K562 (cell line): ENCODE results near the gene IGFBP4. TPM values are rescaled to one million over a fixed set of nuclear protein-coding genes. Genes with fewer than 3 reads are reported as not detected.
A peak's percentile ranks its signal among the peaks of the same experiment; 100 is the strongest.

Experiments used
- ATAC-seq: fragments of 200-7000 bp; cut with Tn5 transposase; 3 replicates; pipeline ENCODE4 v1.9.1; 2020; ENCODE audit warnings: moderate library complexity
- BruUV-seq: library from RNA; stranded (reverse); fragments of 400-500 nt; replicated peaks from 2 replicates; lab custom pipeline; 2021; lab: Mats Ljungman, UMichigan
- CTCF ChIA-PET: fragments of 300-600 bp; formaldehyde crosslinking; extraction: SDS; loops from one replicate; lab custom pipeline; 2021; ENCODE audit warnings: low intra/inter-chr PET ratio; lab: Yijun Ruan, JAX
- POLR2A ChIA-PET: fragments of 300-600, 350-650 bp; sonication (Branson Sonifier 250); formaldehyde crosslinking; extraction: SDS; loops from one replicate; lab custom pipeline; 2021; ENCODE audit warnings: antibody characterized with exemption, inconsistent platforms; lab: Yijun Ruan, JAX
- DNase-seq, 4 experiments: peaks; one replicate each; pipeline versions ENCODE4 v3.0.0 to v3.0.0-alpha.2; 2011 to 2018; ENCODE audit warnings: low spot score in 3 of 4, mixed read lengths in 3 of 4; ENCODE audit errors: extremely low read depth in 1 of 4
- FAIRE-seq: peaks from 2 replicates; lab custom pipeline; 2011; peaks lifted over from hg19 to GRCh38; lab: Jason Lieb, UNC
- H2AFZ ChIP-seq: 2 replicates; pipeline ENCODE4 v1.6.0; 2011; ENCODE audit warnings: low read depth, low read length, control low read depth, inconsistent platforms
- H3K27ac ChIP-seq: fragments of 200-600 bp; 3 replicates; pipeline ENCODE4 v1.8.0; 2011; ENCODE audit warnings: low read depth, mild to moderate bottlenecking, control low read depth, inconsistent platforms, low read length, moderate library complexity, mixed read lengths; ENCODE audit errors: extremely low read depth
- H3K27me3 ChIP-seq, 2 experiments: fragments of 300-600 bp in 1 of 2; 2 replicates in 1 of 2; 3 replicates in 1 of 2; pipeline versions ENCODE4 v1.6.0 to v1.8.0; 2011; ENCODE audit warnings: inconsistent platforms in 2 of 2, low read length in 2 of 2, mild to moderate bottlenecking in 1 of 2, mixed read lengths in 1 of 2, moderate library complexity in 1 of 2; ENCODE audit not compliant: control insufficient read depth in 2 of 2, insufficient read depth in 2 of 2
- H3K36me3 ChIP-seq: fragments of 300-600 bp; 3 replicates; pipeline ENCODE4 v1.8.0; 2011; ENCODE audit warnings: mild to moderate bottlenecking, low read length, inconsistent platforms; ENCODE audit not compliant: control insufficient read depth, insufficient read depth
- H3K4me1 ChIP-seq, 2 experiments: fragments of 200-600 bp in 1 of 2; replicated peaks in 1 of 2; 2 replicates in 1 of 2; 3 replicates in 1 of 2; pipeline versions ENCODE4 v1.5.1 to v1.8.0; 2011; ENCODE audit warnings: inconsistent platforms in 2 of 2, low read length in 2 of 2, mild to moderate bottlenecking in 1 of 2, mixed read lengths in 1 of 2, moderate library complexity in 1 of 2; ENCODE audit not compliant: control insufficient read depth in 2 of 2, insufficient read depth in 2 of 2
- H3K4me2 ChIP-seq: 2 replicates; pipeline ENCODE4 v1.6.1; 2011; ENCODE audit warnings: low read length, control low read depth, inconsistent platforms, mixed read lengths; ENCODE audit not compliant: insufficient read depth
- H3K4me3 ChIP-seq: fragments of 200-600 bp; sonication (generic), shearing (Covaris generic); 2 replicates; pipeline ENCODE4 v1.5.1; 2016; ENCODE audit warnings: control low read depth, inconsistent platforms
- H3K79me2 ChIP-seq: fragments of 200-600 bp; 3 replicates; pipeline ENCODE4 v1.8.0; 2011; ENCODE audit warnings: low read length, inconsistent platforms; ENCODE audit not compliant: control insufficient read depth, insufficient read depth
- H3K9ac ChIP-seq, 2 experiments: 2 replicates each; pipeline versions ENCODE4 v1.6.0 to v1.6.1; 2011; ENCODE audit warnings: low read depth in 2 of 2, low read length in 2 of 2, control low read depth in 1 of 2, inconsistent platforms in 1 of 2, mild to moderate bottlenecking in 1 of 2, mixed read lengths in 1 of 2; ENCODE audit not compliant: insufficient read depth in 1 of 2
- H3K9me1 ChIP-seq: one replicate; pipeline ENCODE4 v1.6.0; 2011; ENCODE audit warnings: inconsistent platforms, mild to moderate bottlenecking, low read length, moderate library complexity; ENCODE audit not compliant: control insufficient read depth, insufficient read depth
- H3K9me3 ChIP-seq: replicated peaks from 2 replicates; pipeline ENCODE4 v1.5.1; 2011; ENCODE audit warnings: low read depth, low read length, inconsistent platforms; ENCODE audit not compliant: control insufficient read depth, insufficient read depth
- H4K20me1 ChIP-seq: replicated peaks from 2 replicates; pipeline ENCODE4 v1.6.1; 2011; ENCODE audit warnings: low read length, inconsistent platforms, mixed read lengths; ENCODE audit not compliant: control insufficient read depth, insufficient read depth
- ATF1 ChIP-seq, 2 experiments: fragments of 450-650 bp in 1 of 2; IDR thresholded peaks; 2 replicates each; pipeline ENCODE4 v1.6.1; 2016; ENCODE audit warnings: missing compliant biosample characterization in 1 of 2, missing genetic modification characterization in 1 of 2
- BCOR ChIP-seq: fragments of 450-650 bp; IDR thresholded peaks from 2 replicates; pipeline ENCODE4 v1.6.1; 2016
- CREB5 ChIP-seq: fragments of 250-450 bp; sonication (Bioruptor Pico); IDR thresholded peaks from 2 replicates; pipeline ENCODE4 v1.5.0; 2020; ENCODE audit warnings: mild to moderate bottlenecking
- FIP1L1 ChIP-seq: fragments of 200-400 bp; formaldehyde crosslinking; IDR thresholded peaks from 2 replicates; pipeline ENCODE4 v1.6.1; 2018; ENCODE audit warnings: mild to moderate bottlenecking, low read depth, low read length; ENCODE audit not compliant: poor library complexity, severe bottlenecking
- HMGN3 ChIP-seq: IDR thresholded peaks from 2 replicates; pipeline ENCODE4 v1.6.1; 2011; ENCODE audit warnings: borderline replicate concordance, low read depth, mild to moderate bottlenecking, mixed read lengths, low read length; ENCODE audit not compliant: insufficient read length; ENCODE audit errors: extremely low read depth
- KAT2B ChIP-seq: IDR thresholded peaks from one replicate; pipeline ENCODE4 v1.6.1; 2012; ENCODE audit warnings: low read depth, mild to moderate bottlenecking, control low read depth, inconsistent platforms, low read length, moderate library complexity
- KDM1A ChIP-seq, 2 experiments: fragments of 450-650 bp; IDR thresholded peaks; 2 replicates each; pipeline ENCODE4 v1.6.1; 2016; ENCODE audit warnings: mild to moderate bottlenecking in 2 of 2
- NR4A1 ChIP-seq, 2 experiments: fragments of 250-450 bp in 1 of 2; fragments of 450-650 bp in 1 of 2; sonication (Bioruptor Pico) in 1 of 2; IDR thresholded peaks; 2 replicates each; pipeline versions ENCODE4 v1.4.0 to v1.6.1; 2016 to 2020; ENCODE audit warnings: mild to moderate bottlenecking in 2 of 2, missing compliant biosample characterization in 1 of 2, missing genetic modification characterization in 1 of 2, moderate library complexity in 1 of 2
- PRPF4 ChIP-seq: fragments of 200-400 bp; formaldehyde crosslinking; IDR thresholded peaks from one replicate; pipeline ENCODE4 v1.6.1; 2017; ENCODE audit warnings: low read length, low read depth, mild to moderate bottlenecking; ENCODE audit not compliant: insufficient read depth, poor library complexity, severe bottlenecking
- RBM25 ChIP-seq: fragments of 200-400 bp; formaldehyde crosslinking; IDR thresholded peaks from 2 replicates; pipeline ENCODE4 v1.6.1; 2018; ENCODE audit warnings: low read length, low read depth, moderate library complexity; ENCODE audit not compliant: severe bottlenecking
- SMAD2 ChIP-seq: fragments of 150-350 bp; IDR thresholded peaks from 2 replicates; pipeline ENCODE4 v1.6.1; 2014; ENCODE audit warnings: low read depth, mild to moderate bottlenecking, low read length
- SMARCA5 ChIP-seq: fragments of 450-650 bp; IDR thresholded peaks from 2 replicates; pipeline ENCODE4 v1.6.1; 2016
- TFE3 ChIP-seq: fragments of 450-650 bp; formaldehyde crosslinking; IDR thresholded peaks from 2 replicates; pipeline ENCODE4 v1.4.0; 2020; ENCODE audit warnings: mild to moderate bottlenecking, mixed read lengths
- ZNF507 ChIP-seq: conservative IDR thresholded peaks from 2 replicates; pipeline ENCODE4 v1.6.1; 2017; ENCODE audit warnings: missing genetic modification characterization, missing compliant biosample characterization
- WGBS: fragments of 100-300 bp; shearing (Covaris generic); methylation state at CpG from one replicate; pipeline ENCODE4 v1.1.6; 2016; ENCODE audit warnings: low coverage, mixed read lengths; ENCODE audit not compliant: insufficient coverage; ENCODE audit errors: missing lambda C conversion rate; 5-methylcytosine and 5-hydroxymethylcytosine counted together
- in situ Hi-C: fragments of 300-500 bp; cut with MboI; formaldehyde crosslinking; loops from 4 replicates; pipeline ENCODE4 v1.15.0; 2018; ENCODE audit warnings: inconsistent platforms, mixed read lengths
- intact Hi-C: fragments of 100-400 bp; cut with micrococcal nuclease; formaldehyde crosslinking; loops from 2 replicates; pipeline ENCODE4 v1.14.2; 2022
- polyA plus RNA-seq, 8 experiments: library from polyadenylated mRNA; depleted of rRNA in 4 of 8; stranded (reverse) in 5 of 8; unstranded in 3 of 8; fragments of >200 nt; fragmentation: Nextera tagmentation in 2 of 8; fragmentation: Illumina TruSeq in 1 of 8; extraction: Ambion mirVana in 2 of 8; extraction: Trizol in 1 of 8; gene quantifications; 2 replicates each; pipeline versions ENCODE4 v1.2.1 to v1.2.3, GENCODE V29; 2011 to 2014; ENCODE audit warnings: inconsistent platforms in 1 of 8, missing spikeins in 1 of 8
- total RNA-seq, 7 experiments: library from RNA; depleted of rRNA in 6 of 7; stranded (reverse); fragments of >200 nt in 6 of 7; fragmentation: Illumina TruSeq in 2 of 7; extraction: Trizol in 2 of 7; gene quantifications; 2 replicates each; pipeline versions ENCODE4 v1.2.1 to v1.2.3, GENCODE V29; 2011 to 2021; ENCODE audit warnings: low replicate concordance in 1 of 7

IGFBP4 gene
- total and polyA plus RNA-seq, 9 of the 15 experiments (the other 6 are each of a cell fraction or from before 2014, with no cell fraction given): 8.8 to 99.8 (median 18.6) TPM

GRCh38 chr17:40463122-40463550, 19.9 kb downstream of the IGFBP4 start (continued):
- TF ChIP-seq PRPF4 (no peak), SMAD2 (no peak), HMGN3 (no peak), TFE3 (CRISPR knock-in tag) (no peak), KAT2B (no peak), ATF1 (CRISPR knock-in tag; IDR thresholded peaks at IDR 0.05) (no peak), ATF1 (tag; IDR thresholded peaks at IDR 0.05) (no peak), FIP1L1 (no peak)

GRCh38 chr17:40464392-40464855, 21.2 kb downstream of the IGFBP4 start:
- Histone ChIP-seq H3K4me3 (no peak overlapping the region), H3K4me1 (peaks cover 0 to 19% of the 10 kb centered on the region in 2 experiments; a peak in 3 of 5 replicates), H4K20me1 (no peaks in the 10 kb centered on the region), H3K36me3 (no peaks in the 10 kb centered on the region), H3K9me1 (no peaks in the 10 kb centered on the region), H3K27me3 (peaks cover 0 to 7% of the 10 kb centered on the region in 2 experiments; a peak in 1 of 5 replicates), H3K79me2 (no peaks in the 10 kb centered on the region), H2AFZ (no peak overlapping the region), H3K4me2 (no peak overlapping the region), H3K9me3 (no peaks in the 10 kb centered on the region), H3K9ac (no peak overlapping the region), H3K27ac (no peak overlapping the region)
- BruUV-seq: no TSS peak
- TF ChIP-seq ZNF507 (tag) (no peak), NR4A1 (CRISPR knock-in tag; IDR thresholded peaks at IDR 0.05) (no peak), NR4A1 (tag; IDR thresholded peaks at IDR 0.05) (no peak), BCOR (peak; percentile 49), SMARCA5 (peak; percentile 50; the same call in 1 of the 2 replicates), RBM25 (peak; percentile 89), CREB5 (CRISPR knock-in tag) (no peak), KDM1A (IDR thresholded peaks at IDR 0.05) (peak in 1 of 2 experiments; percentile 45; a peak in 1 of 4 replicates)
- 47% methylated on average over 4 of the region's 5 CpGs for WGBS
- in situ Hi-C loops (no loop called here), intact Hi-C loops (no loop called here)
- POLR2A ChIA-PET: interaction anchor here (0.6 to 1.1 kb wide), 3 partner anchors 11 to 32 kb away, joined by 3 to 6 read pairs (median 3); no protein-coding TSS in a partner anchor
- ATAC-seq: peak; percentile 35; the same call in 1 of the 3 replicates
- FAIRE-seq: no peak
- CTCF ChIA-PET: no interaction called here
- no peak for DNase-seq
